22Rv1 (cell line): Measurements from ENCODE around the gene NEK11.

Experiments used
- CTCF ChIP-seq: fragments of 450-650 bp; IDR thresholded peaks from 2 replicates; pipeline ENCODE4 v1.5.1; 2017; ENCODE audit warnings: mild to moderate bottlenecking
- ZFX ChIP-seq: fragments of 450-650 bp; IDR thresholded peaks from 2 replicates; pipeline ENCODE4 v1.6.1; 2017; ENCODE audit warnings: antibody characterized with exemption, borderline replicate concordance

GRCh38 chr3:131394400-131394799, 367.7 kb downstream of the NEK11 start:
- TF ChIP-seq CTCF (no peak), ZFX (no peak)
